Activated naive CD4-positive, alpha-beta T cell treated with anti-CD3 and anti-CD28 coated beads, Interleukin-2, amount 50 U/mL, for 24 hours (primary cell): Measurements from ENCODE around the gene NDUFS7.
"Not testable (repeated sequence)": the region's sequence is repeated elsewhere in the genome, so short reads cannot be mapped to it uniquely, and the experiment has no call there.

ENCODE experiments used
- H3K27ac Mint-ChIP-seq: one replicate; pipeline ENCODE4 v1.8.0; 2021; ENCODE audit warnings: mild to moderate bottlenecking, mixed read lengths
- H3K27me3 Mint-ChIP-seq: one replicate; pipeline ENCODE4 v1.8.0; 2021; ENCODE audit warnings: mixed read lengths
- H3K36me3 Mint-ChIP-seq: one replicate; pipeline ENCODE4 v1.8.0; 2021; ENCODE audit warnings: mixed read lengths
- H3K4me1 Mint-ChIP-seq: one replicate; pipeline ENCODE4 v1.8.0; 2021; ENCODE audit warnings: mixed read lengths
- H3K4me3 Mint-ChIP-seq: one replicate; pipeline ENCODE4 v1.8.0; 2021; ENCODE audit warnings: mild to moderate bottlenecking, mixed read lengths
- H3K9me3 Mint-ChIP-seq: one replicate; pipeline ENCODE4 v1.8.0; 2021; ENCODE audit warnings: mixed read lengths

NDUFS7 gene

GRCh38 chr19:1412995-1413800 is 29.5 kb downstream of the NDUFS7 start:
- no peak overlapping the region for H3K4me3 Mint-ChIP-seq
- H3K36me3 Mint-ChIP-seq = peaks cover 9% of the 10 kb centered on the region
- H3K9me3 Mint-ChIP-seq = no peaks in the 10 kb centered on the region
- peaks cover 74% of the 10 kb centered on the region for H3K4me1 Mint-ChIP-seq
- H3K27me3 Mint-ChIP-seq = no peaks in the 10 kb centered on the region
- H3K27ac Mint-ChIP-seq = peak overlapping the region; percentile 85

- H3K36me3 Mint-ChIP-seq = peaks cover 9% of the 10 kb centered on the region
- peak overlapping the region; percentile 62 for H3K27ac Mint-ChIP-seq
- H3K9me3 Mint-ChIP-seq = no peaks in the 10 kb centered on the region
- H3K4me1 Mint-ChIP-seq = peaks cover 50% of the 10 kb centered on the region
- no peaks in the 10 kb centered on the region for H3K27me3 Mint-ChIP-seq
- peak overlapping the region; percentile 42 for H3K4me3 Mint-ChIP-seq
These were observed 32.5 kb downstream of the NDUFS7 start for GRCh38 chr19:1416014-1416841.

- H3K9me3 Mint-ChIP-seq = no peaks in the 10 kb centered on the region
These were observed 33.4 kb downstream of the NDUFS7 start for GRCh38 chr19:1417145-1417544.

GRCh38 chr19:1417681-1418495 is 34.2 kb downstream of the NDUFS7 start:
- Mint-ChIP-seq H3K4me3 (peak overlapping the region; percentile 7), H3K9me3 (no peaks in the 10 kb centered on the region)

More at GRCh38 chr19:1417145-1417544, 33.4 kb downstream of the NDUFS7 start:
- Mint-ChIP-seq H3K27me3 (no peaks in the 10 kb centered on the region), H3K36me3 (peaks cover 6% of the 10 kb centered on the region), H3K4me1 (peaks cover 40% of the 10 kb centered on the region), H3K27ac (peak overlapping the region; percentile 70), H3K4me3 (peak overlapping the region; percentile 7)

GRCh38 chr19:1418496-1418775 is 34.7 kb downstream of the NDUFS7 start:
- Mint-ChIP-seq H3K27me3 (no peaks in the 10 kb centered on the region), H3K4me1 (peaks cover 35% of the 10 kb centered on the region), H3K36me3 (peaks cover 10% of the 10 kb centered on the region), H3K4me3 (no peak overlapping the region), H3K9me3 (no peaks in the 10 kb centered on the region), H3K27ac (no peak overlapping the region)

More at GRCh38 chr19:1417681-1418495, 34.2 kb downstream of the NDUFS7 start:
- Mint-ChIP-seq H3K27me3 (no peaks in the 10 kb centered on the region), H3K27ac (peak overlapping the region; percentile 70), H3K36me3 (peaks cover 6% of the 10 kb centered on the region), H3K4me1 (peaks cover 40% of the 10 kb centered on the region)

GRCh38 chr19:1418951-1419738 is 35.4 kb downstream of the NDUFS7 start:
- Mint-ChIP-seq H3K4me3 (no peak overlapping the region), H3K9me3 (no peaks in the 10 kb centered on the region), H3K27ac (no peak overlapping the region), H3K27me3 (no peaks in the 10 kb centered on the region), H3K4me1 (peaks cover 28% of the 10 kb centered on the region), H3K36me3 (peaks cover 10% of the 10 kb centered on the region)

- Mint-ChIP-seq H3K4me1 (peaks cover 21% of the 10 kb centered on the region), H3K36me3 (peaks cover 13% of the 10 kb centered on the region)
- not testable (repeated sequence) for H3K4me3 Mint-ChIP-seq, H3K9me3 Mint-ChIP-seq, H3K27me3 Mint-ChIP-seq, H3K27ac Mint-ChIP-seq
These were observed 36.4 kb downstream of the NDUFS7 start for GRCh38 chr19:1420085-1420484.

GRCh38 chr19:1420590-1420989 is 36.9 kb downstream of the NDUFS7 start:
- Mint-ChIP-seq H3K9me3 (no peaks in the 10 kb centered on the region), H3K4me1 (peaks cover 16% of the 10 kb centered on the region), H3K36me3 (peaks cover 14% of the 10 kb centered on the region), H3K27me3 (no peaks in the 10 kb centered on the region), H3K27ac (no peak overlapping the region), H3K4me3 (no peak overlapping the region)

- H3K36me3 Mint-ChIP-seq = peaks cover 12% of the 10 kb centered on the region
- H3K4me1 Mint-ChIP-seq = peaks cover 11% of the 10 kb centered on the region
- no peak overlapping the region for H3K4me3 Mint-ChIP-seq
- no peaks in the 10 kb centered on the region for H3K9me3 Mint-ChIP-seq
- H3K27ac Mint-ChIP-seq = no peak overlapping the region
- H3K27me3 Mint-ChIP-seq = no peaks in the 10 kb centered on the region
These were observed 37.7 kb downstream of the NDUFS7 start for GRCh38 chr19:1421218-1421957.

- H3K27ac Mint-ChIP-seq = no peak overlapping the region
- H3K9me3 Mint-ChIP-seq = no peaks in the 10 kb centered on the region
- H3K4me3 Mint-ChIP-seq = no peak overlapping the region
- H3K27me3 Mint-ChIP-seq = no peaks in the 10 kb centered on the region
- H3K36me3 Mint-ChIP-seq = peaks cover 12% of the 10 kb centered on the region
- peaks cover 6% of the 10 kb centered on the region for H3K4me1 Mint-ChIP-seq
These were observed 38.2 kb downstream of the NDUFS7 start for GRCh38 chr19:1421958-1422305.

- H3K36me3 Mint-ChIP-seq = peaks cover 12% of the 10 kb centered on the region
- H3K4me3 Mint-ChIP-seq = no peak overlapping the region
- no peaks in the 10 kb centered on the region for H3K9me3 Mint-ChIP-seq
- no peak overlapping the region for H3K27ac Mint-ChIP-seq
- no peaks in the 10 kb centered on the region for H3K27me3 Mint-ChIP-seq
- H3K4me1 Mint-ChIP-seq = peaks cover 4% of the 10 kb centered on the region
These were observed 38.7 kb downstream of the NDUFS7 start for GRCh38 chr19:1422360-1422759.

GRCh38 chr19:1422943-1423342 is 39.2 kb downstream of the NDUFS7 start:
- H3K36me3 Mint-ChIP-seq = peaks cover 12% of the 10 kb centered on the region
- H3K9me3 Mint-ChIP-seq = no peaks in the 10 kb centered on the region
- no peaks in the 10 kb centered on the region for H3K4me1 Mint-ChIP-seq
- no peak overlapping the region for H3K27ac Mint-ChIP-seq
- H3K27me3 Mint-ChIP-seq = no peaks in the 10 kb centered on the region
- H3K4me3 Mint-ChIP-seq = no peak overlapping the region

GRCh38 chr19:1423436-1424191 is 39.9 kb downstream of the NDUFS7 start:
- peaks cover 12% of the 10 kb centered on the region for H3K36me3 Mint-ChIP-seq
- no peak overlapping the region for H3K4me3 Mint-ChIP-seq
- H3K27me3 Mint-ChIP-seq = no peaks in the 10 kb centered on the region
- H3K9me3 Mint-ChIP-seq = no peaks in the 10 kb centered on the region
- H3K4me1 Mint-ChIP-seq = no peaks in the 10 kb centered on the region
- no peak overlapping the region for H3K27ac Mint-ChIP-seq
